ENCODE measurements around the gene PRCD.
"Not testable (repeated sequence)": the region's sequence is repeated elsewhere in the genome, so short reads cannot be mapped to it uniquely, and the experiment has no call there.

Gene PRCD

GRCh38 chr17:76557368-76558197 lies 17.7 kb downstream of the PRCD start:
- peak; percentile 74 to 96 (median 89) for DNase-seq

- DNase-seq: peak in 1 of 5 experiments; percentile 42
These were observed 18.6 kb downstream of the PRCD start for GRCh38 chr17:76558198-76559095.

- not testable (repeated sequence) for DNase-seq
These were observed 19.6 kb downstream of the PRCD start for GRCh38 chr17:76559460-76559859.

- peak in 1 of 5 experiments; percentile 47 for DNase-seq
These were observed 20.4 kb downstream of the PRCD start for GRCh38 chr17:76560036-76560876.

GRCh38 chr17:76560877-76561221 lies 21.0 kb downstream of the PRCD start:
- peak in 2 of 5 experiments; percentile 33 to 42 for DNase-seq

GRCh38 chr17:76561332-76561731 lies 21.5 kb downstream of the PRCD start:
- DNase-seq: peak in 2 of 5 experiments; percentile 68 to 88

- DNase-seq: no peak
These were observed 22.0 kb downstream of the PRCD start for GRCh38 chr17:76561799-76562268.

- peak in 1 of 5 experiments; percentile 50 for DNase-seq
These were observed 22.9 kb downstream of the PRCD start for GRCh38 chr17:76562734-76563148.

GRCh38 chr17:76563359-76563758 lies 23.5 kb downstream of the PRCD start:
- peak in 1 of 5 experiments; percentile 37 for DNase-seq

GRCh38 chr17:76564991-76565727 lies 25.3 kb downstream of the PRCD start:
- peak in 1 of 5 experiments; percentile 32 for DNase-seq

GRCh38 chr17:76565728-76566612 lies 26.1 kb downstream of the PRCD start:
- no peak for DNase-seq

- DNase-seq: no peak
These were observed 26.7 kb downstream of the PRCD start for GRCh38 chr17:76566613-76566943.

- no peak for DNase-seq
These were observed 27.2 kb downstream of the PRCD start for GRCh38 chr17:76566988-76567431.

GRCh38 chr17:76567634-76568432 lies 28.0 kb downstream of the PRCD start:
- peak in 1 of 5 experiments; percentile 23 for DNase-seq

- DNase-seq: no peak
These were observed 29.0 kb downstream of the PRCD start for GRCh38 chr17:76568811-76569221.

- DNase-seq: no peak
These were observed 29.9 kb downstream of the PRCD start for GRCh38 chr17:76569607-76570279.

GRCh38 chr17:76570457-76570856 lies 30.6 kb downstream of the PRCD start:
- no peak for DNase-seq

GRCh38 chr17:76570877-76571471 lies 31.1 kb downstream of the PRCD start:
- no peak for DNase-seq
